Measurements from ENCODE around the gene NOVA2.

The NOVA2 gene

GRCh38 chr19:45895519-45895972 is 78.1 kb downstream of the NOVA2 start:
- peak overlapping the region; percentile 23; the same call in 1 of the 2 replicates for H3K27ac ChIP-seq
- no peak for DNase-seq (ENCODE audit: low spot score)
- TF ChIP-seq CTCF (conservative IDR thresholded peaks at IDR 0.05; ENCODE audit: low read depth), result no peak
- ChIA-PET CTCF (interaction anchor here (0.5 to 0.7 kb wide), 2 partner anchors 65 to 134 kb away, joined by 5 to 6 read pairs; no protein-coding TSS in a partner anchor), POLR2A (ENCODE audit: low non-redundant PET) (no interaction called here)

- no peak for TF ChIP-seq CTCF (conservative IDR thresholded peaks at IDR 0.05; ENCODE audit: low read depth)
- H3K27ac ChIP-seq, result no peak overlapping the region
- ChIA-PET POLR2A (ENCODE audit: low non-redundant PET) (no interaction called here), CTCF (interaction anchor here (0.7 kb wide), 1 partner anchor 74 kb away, joined by 6 read pairs; no protein-coding TSS in a partner anchor)
- no peak for DNase-seq (ENCODE audit: low spot score)
Observed at GRCh38 chr19:45890877-45891276, 82.8 kb downstream of the NOVA2 start.

- POLR2A ChIA-PET (ENCODE audit: low non-redundant PET), result no interaction called here
- TF ChIP-seq CTCF (conservative IDR thresholded peaks at IDR 0.05; ENCODE audit: low read depth), result no peak
- no peak for DNase-seq (ENCODE audit: low spot score)
- peak overlapping the region; percentile 32 for H3K27ac ChIP-seq
- CTCF ChIA-PET, result interaction anchor here (0.7 kb wide), 1 partner anchor 130 kb away, joined by 5 read pairs; no protein-coding TSS in a partner anchor
Observed at GRCh38 chr19:45889210-45889885, 84.3 kb downstream of the NOVA2 start.

GRCh38 chr19:45887200-45887710 is 86.4 kb downstream of the NOVA2 start:
- CTCF ChIA-PET, result no interaction called here
- TF ChIP-seq CTCF (conservative IDR thresholded peaks at IDR 0.05; ENCODE audit: low read depth), result no peak
- POLR2A ChIA-PET (ENCODE audit: low non-redundant PET), result no interaction called here
- no peak for DNase-seq (ENCODE audit: low spot score)
- peak overlapping the region; percentile 93 for H3K27ac ChIP-seq

GRCh38 chr19:45886427-45887199 is 87.1 kb downstream of the NOVA2 start:
- TF ChIP-seq CTCF (conservative IDR thresholded peaks at IDR 0.05; ENCODE audit: low read depth), result no peak
- POLR2A ChIA-PET (ENCODE audit: low non-redundant PET), result interaction anchor here (0.7 to 0.8 kb wide), 2 partner anchors 16 to 61 kb away, joined by 3 read pairs; partner anchors contain the start of gene MYPOP
- H3K27ac ChIP-seq, result peak overlapping the region; percentile 93
- CTCF ChIA-PET, result interaction anchor here (0.6 to 0.8 kb wide), 2 partner anchors 169 to 1303 kb away, joined by 4 read pairs; no protein-coding TSS in a partner anchor
- peak; percentile 94 for DNase-seq (ENCODE audit: low spot score)

Measured in RWPE1 (cell line).